GM18870 (cell line): ENCODE results near the gene CD300A.
A peak's percentile ranks its signal among the peaks of the same experiment; 100 is the strongest.

ENCODE experiments used
- ATAC-seq: cut with Tn5 transposase; IDR thresholded peaks from one replicate; pipeline ENCODE4 v1.9.1; 2021; ENCODE audit warnings: moderate library complexity; ENCODE audit not compliant: unreplicated experiment

The CD300A gene

GRCh38 chr17:74454197-74455024, 12.0 kb upstream of the CD300A start:
- no peak for ATAC-seq

- no peak for ATAC-seq
These were observed 11.3 kb upstream of the CD300A start for GRCh38 chr17:74455025-74455545.

GRCh38 chr17:74455821-74456220, 10.6 kb upstream of the CD300A start:
- no peak for ATAC-seq

- ATAC-seq, result no peak
These were observed 9.2 kb upstream of the CD300A start for GRCh38 chr17:74457146-74457819.

- ATAC-seq, result no peak
These were observed 8.6 kb upstream of the CD300A start for GRCh38 chr17:74457820-74458166.

- ATAC-seq, result no peak
These were observed 7.6 kb upstream of the CD300A start for GRCh38 chr17:74458835-74459234.

- no peak for ATAC-seq
These were observed 6.8 kb upstream of the CD300A start for GRCh38 chr17:74459622-74460021.

GRCh38 chr17:74460241-74460640, 6.2 kb upstream of the CD300A start:
- no peak for ATAC-seq

- no peak for ATAC-seq
These were observed 5.4 kb upstream of the CD300A start for GRCh38 chr17:74460996-74461395.

GRCh38 chr17:74461611-74462010, 4.8 kb upstream of the CD300A start:
- no peak for ATAC-seq

- ATAC-seq, result no peak
These were observed 1.6 kb upstream of the CD300A start for GRCh38 chr17:74464730-74465377.

- no peak for ATAC-seq
These were observed 890 bp upstream of the CD300A start for GRCh38 chr17:74465378-74466110.

- ATAC-seq, result no peak
These were observed 372 bp downstream of the CD300A start for GRCh38 chr17:74466828-74467184.

- peak; percentile 74 for ATAC-seq
These were observed 952 bp downstream of the CD300A start for GRCh38 chr17:74467221-74467951.

- no peak for ATAC-seq
These were observed 4.9 kb downstream of the CD300A start for GRCh38 chr17:74471341-74471740.

- ATAC-seq, result no peak
These were observed 6.5 kb downstream of the CD300A start for GRCh38 chr17:74472890-74473289.

GRCh38 chr17:74473294-74473693, 6.9 kb downstream of the CD300A start:
- ATAC-seq, result no peak

- no peak for ATAC-seq
These were observed 7.8 kb downstream of the CD300A start for GRCh38 chr17:74474043-74474792.

- no peak for ATAC-seq
These were observed 8.8 kb downstream of the CD300A start for GRCh38 chr17:74475189-74475588.

- ATAC-seq, result no peak
These were observed 11.0 kb downstream of the CD300A start for GRCh38 chr17:74477411-74477810.
